Esophagus muscularis mucosa (tissue), 4 donors: ENCODE results near the gene UBE2J2. TPM values are rescaled to one million over a fixed set of nuclear protein-coding genes. Genes with fewer than 3 reads are reported as not detected.

ENCODE experiments used
- DNase-seq: peaks from one replicate; pipeline ENCODE4 v3.0.0-alpha.2; 2017; ENCODE audit errors: extremely low spot score
- H3K27ac ChIP-seq, 4 donors: fragments of 200-600 bp; sonication (generic); replicated peaks in 1 of 4; 1 replicate in 3 of 4; 2 replicates in 1 of 4; pipeline ENCODE4 v1.5.1; 2016 to 2019; ENCODE audit warnings: mild to moderate bottlenecking in 1 of 4
- H3K27me3 ChIP-seq, 4 donors: fragments of 200-600 bp; sonication (generic); one replicate each; pipeline versions ENCODE4 v1.5.1 to v1.6.0; 2016 to 2019
- H3K36me3 ChIP-seq, 4 donors: fragments of 200-600 bp; sonication (generic); one replicate each; pipeline ENCODE4 v1.5.1; 2016 to 2019
- H3K4me1 ChIP-seq, 4 donors: fragments of 200-600 bp; sonication (generic); one replicate each; pipeline ENCODE4 v1.5.1; 2016 to 2019
- H3K4me3 ChIP-seq, 4 donors: fragments of 200-600 bp; sonication (generic); 1 replicate in 2 of 4; 2 replicates in 2 of 4; pipeline ENCODE4 v1.5.1; 2016 to 2019; ENCODE audit warnings: mild to moderate bottlenecking in 4 of 4, moderate library complexity in 1 of 4
- H3K9me3 ChIP-seq, 4 donors: fragments of 200-600 bp; sonication (generic); 1 replicate in 3 of 4; 2 replicates in 1 of 4; pipeline ENCODE4 v1.5.1; 2016 to 2019
- CTCF ChIP-seq, 3 experiments: fragments of 200-600 bp in 2 of 3; fragments of 450-650 bp in 1 of 3; sonication (generic) in 2 of 3; IDR thresholded peaks; one replicate each; pipeline ENCODE4 v1.5.1; 2017 to 2019; ENCODE audit warnings: antibody characterized with exemption in 3 of 3, mild to moderate bottlenecking in 2 of 3, moderate library complexity in 1 of 3
- EP300 ChIP-seq: sonication (generic); formaldehyde crosslinking; IDR thresholded peaks from one replicate; pipeline ENCODE4 v1.6.1; 2017; ENCODE audit warnings: antibody characterized with exemption
- POLR2A ChIP-seq: fragments of 450-650 bp; IDR thresholded peaks from one replicate; pipeline ENCODE4 v1.6.1; 2017; ENCODE audit warnings: antibody characterized with exemption, moderate library complexity, mild to moderate bottlenecking, low read depth
- POLR2AphosphoS5 ChIP-seq, 2 donors: sonication (generic); formaldehyde crosslinking; IDR thresholded peaks; one replicate each; pipeline ENCODE4 v1.6.1; 2017; ENCODE audit warnings: antibody characterized with exemption in 2 of 2
- WGBS: methylation state at CpG from one replicate; pipeline ENCODE4 v1.1.5; 2018; 5-methylcytosine and 5-hydroxymethylcytosine counted together
- intact Hi-C: fragments of 100-400 bp; cut with DNase I; formaldehyde crosslinking; loops from one replicate; pipeline ENCODE4 v1.15.1; 2023
- total RNA-seq, 4 donors: library from RNA; depleted of rRNA; stranded (reverse); fragments of >200 nt; gene quantifications; one replicate each; pipeline versions ENCODE4 v1.1.0 to v1.2.1, GENCODE V29; 2016

UBE2J2 gene
- total RNA-seq, 4 donors from 2014 or later = 34.9 to 61.4 (median 49.5) TPM

GRCh38 chr1:1264868-1265272 is 8.8 kb downstream of the UBE2J2 start:
- 73% methylated on average over 10 of the region's 10 CpGs for WGBS
- DNase-seq = no peak
- H3K9me3 ChIP-seq = no peaks in the 10 kb centered on the region
- TF ChIP-seq POLR2AphosphoS5 (IDR thresholded peaks at IDR 0.05) (no peak), CTCF (IDR thresholded peaks at IDR 0.05) (no peak), POLR2A (no peak), EP300 (no peak)
- no peaks in the 10 kb centered on the region for H3K27me3 ChIP-seq
- H3K36me3 ChIP-seq = peaks cover 43 to 93% (median 84%) of the 10 kb centered on the region in 4 donors
- intact Hi-C loops = no loop called here
- peaks cover 5 to 33% (median 15%) of the 10 kb centered on the region in 4 donors for H3K4me1 ChIP-seq
- H3K4me3 ChIP-seq = no peak overlapping the region
- H3K27ac ChIP-seq = no peak overlapping the region

GRCh38 chr1:1264026-1264425 is 9.6 kb downstream of the UBE2J2 start:
- Histone ChIP-seq H3K27ac (no peak overlapping the region), H3K9me3 (no peaks in the 10 kb centered on the region), H3K4me3 (no peak overlapping the region), H3K36me3 (peaks cover 46 to 99% (median 92%) of the 10 kb centered on the region in 4 donors), H3K27me3 (no peaks in the 10 kb centered on the region), H3K4me1 (peaks cover 0 to 26% (median 12%) of the 10 kb centered on the region in 4 donors)
- DNase-seq = no peak
- WGBS = 82% methylated on average over 9 of the region's 9 CpGs
- intact Hi-C loops = no loop called here
- no peak for TF ChIP-seq EP300
- TF ChIP-seq CTCF (IDR thresholded peaks at IDR 0.05) = no peak

GRCh38 chr1:1262758-1263157 is 10.9 kb downstream of the UBE2J2 start:
- TF ChIP-seq EP300 = no peak
- TF ChIP-seq POLR2A = no peak
- no peak for TF ChIP-seq CTCF (IDR thresholded peaks at IDR 0.05)
- TF ChIP-seq POLR2AphosphoS5 (IDR thresholded peaks at IDR 0.05) = no peak
- no peak overlapping the region for H3K4me3 ChIP-seq
- WGBS = 97% methylated on average over 4 of the region's 8 CpGs
- no peak for DNase-seq
- H3K9me3 ChIP-seq = no peaks in the 10 kb centered on the region
- intact Hi-C loops = no loop called here
- peaks cover 0 to 22% (median 8%) of the 10 kb centered on the region in 4 donors for H3K4me1 ChIP-seq
- no peaks in the 10 kb centered on the region for H3K27me3 ChIP-seq
- peaks cover 47 to 100% (median 93%) of the 10 kb centered on the region in 4 donors for H3K36me3 ChIP-seq
- no peak overlapping the region for H3K27ac ChIP-seq

GRCh38 chr1:1262071-1262470 is 11.6 kb downstream of the UBE2J2 start:
- DNase-seq = no peak
- intact Hi-C loops = no loop called here
- 96% methylated on average over 17 of the region's 17 CpGs for WGBS

More at GRCh38 chr1:1262071-1262470, 11.6 kb downstream of the UBE2J2 start:
- no peak for TF ChIP-seq POLR2A
- no peak for TF ChIP-seq CTCF (IDR thresholded peaks at IDR 0.05)
- TF ChIP-seq EP300 = no peak
- no peak for TF ChIP-seq POLR2AphosphoS5 (IDR thresholded peaks at IDR 0.05)
- H3K9me3 ChIP-seq = no peaks in the 10 kb centered on the region
- H3K36me3 ChIP-seq = peaks cover 44 to 100% (median 88%) of the 10 kb centered on the region in 4 donors
- H3K27me3 ChIP-seq = no peaks in the 10 kb centered on the region
- H3K4me1 ChIP-seq = peaks cover 0 to 23% (median 8%) of the 10 kb centered on the region in 4 donors
- no peak overlapping the region for H3K4me3 ChIP-seq
- no peak overlapping the region for H3K27ac ChIP-seq
